NCI-H1694 treated with DMSO at 0.1 percent for 48 hours (cell line): ENCODE results near the gene LDHB.
"Not testable (repeated sequence)": the region's sequence is repeated elsewhere in the genome, so short reads cannot be mapped to it uniquely, and the experiment has no call there.

Experiments
- DNase-seq: peaks from one replicate; lab custom pipeline; 2025; lab: John Stamatoyannopoulos, UW

LDHB gene

DNA sequence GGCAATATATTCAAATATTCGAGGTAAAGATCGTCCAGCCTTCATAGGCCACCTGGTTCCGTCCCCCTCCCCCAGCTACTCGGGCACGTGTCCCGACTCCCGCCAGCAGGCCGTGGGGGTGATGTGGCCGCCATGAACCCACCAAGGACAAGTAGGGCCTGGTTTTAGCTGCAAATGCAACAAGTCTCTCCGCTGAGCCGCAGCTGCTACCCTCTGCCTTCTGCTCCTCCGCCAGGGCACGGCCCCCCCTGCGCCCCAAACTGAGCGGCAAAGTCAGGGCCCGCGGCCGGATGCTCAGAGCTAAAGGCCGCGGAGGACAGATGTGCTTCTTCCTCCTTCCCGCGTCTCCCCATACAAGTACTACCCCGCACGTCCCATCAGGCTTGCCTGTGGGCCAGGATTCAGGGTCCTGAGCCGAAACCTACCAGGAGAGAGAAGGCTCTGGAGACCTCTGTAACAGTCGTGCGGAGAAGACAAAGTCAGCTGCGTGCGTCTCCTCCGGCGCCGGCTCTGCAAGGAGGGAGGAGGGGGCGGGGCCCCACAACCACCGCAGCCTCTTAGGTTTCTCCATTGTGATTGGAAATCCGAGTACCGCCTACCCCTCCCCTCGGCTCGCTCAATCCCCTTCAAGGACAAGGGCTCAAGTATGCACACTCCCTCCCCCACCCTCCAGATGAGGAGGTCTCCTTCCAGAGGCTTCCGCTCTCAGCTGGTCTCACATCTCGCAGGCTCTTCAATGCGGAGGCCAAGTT is at the start of gene LDHB:
LDHB (minus strand) TSS at position 517 of the 752 bp plus-strand sequence. CDS start 3,171 bp downstream, outside the sequence.
- DNase-seq = peak; percentile 91

DNA sequence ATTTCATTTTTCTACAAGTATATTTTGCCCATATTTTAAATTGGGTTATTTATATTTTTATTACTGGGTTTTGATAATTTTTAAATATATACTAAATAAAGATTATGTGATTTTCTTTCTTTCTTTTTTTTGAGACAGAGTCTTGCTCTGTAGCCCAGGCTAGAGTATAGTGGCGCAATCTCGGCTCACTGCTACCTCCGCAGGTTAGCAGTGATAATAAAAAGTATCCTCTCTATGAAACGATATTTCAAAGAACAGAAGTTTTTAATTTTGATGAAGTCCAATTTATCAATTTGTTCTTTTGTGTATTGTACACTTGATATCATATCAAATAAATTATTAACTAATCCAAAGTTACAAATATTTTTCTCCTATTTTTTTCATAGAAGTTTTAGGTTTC is 47.2 kb upstream of the LDHB start:
- no peak for DNase-seq

DNA sequence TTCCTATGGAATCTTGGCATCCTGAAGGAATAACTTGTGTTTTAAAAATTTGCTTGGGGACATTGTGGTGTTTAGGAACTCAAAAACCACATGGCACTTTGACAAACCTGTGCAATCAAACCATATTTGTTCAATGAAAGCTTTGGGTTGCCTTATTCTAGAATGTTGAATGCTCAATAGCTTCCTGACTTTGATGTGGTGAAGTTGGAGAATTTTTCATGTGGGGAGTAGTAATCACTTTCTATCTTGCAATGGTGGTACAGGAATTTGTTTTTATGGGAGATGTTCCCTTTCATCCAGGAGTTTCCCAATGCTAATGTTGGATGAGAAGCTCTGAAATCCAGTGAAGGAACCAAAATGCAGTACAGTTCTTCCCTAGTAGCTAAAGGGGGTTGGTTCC is 42.2 kb upstream of the LDHB start:
- no peak for DNase-seq

DNA sequence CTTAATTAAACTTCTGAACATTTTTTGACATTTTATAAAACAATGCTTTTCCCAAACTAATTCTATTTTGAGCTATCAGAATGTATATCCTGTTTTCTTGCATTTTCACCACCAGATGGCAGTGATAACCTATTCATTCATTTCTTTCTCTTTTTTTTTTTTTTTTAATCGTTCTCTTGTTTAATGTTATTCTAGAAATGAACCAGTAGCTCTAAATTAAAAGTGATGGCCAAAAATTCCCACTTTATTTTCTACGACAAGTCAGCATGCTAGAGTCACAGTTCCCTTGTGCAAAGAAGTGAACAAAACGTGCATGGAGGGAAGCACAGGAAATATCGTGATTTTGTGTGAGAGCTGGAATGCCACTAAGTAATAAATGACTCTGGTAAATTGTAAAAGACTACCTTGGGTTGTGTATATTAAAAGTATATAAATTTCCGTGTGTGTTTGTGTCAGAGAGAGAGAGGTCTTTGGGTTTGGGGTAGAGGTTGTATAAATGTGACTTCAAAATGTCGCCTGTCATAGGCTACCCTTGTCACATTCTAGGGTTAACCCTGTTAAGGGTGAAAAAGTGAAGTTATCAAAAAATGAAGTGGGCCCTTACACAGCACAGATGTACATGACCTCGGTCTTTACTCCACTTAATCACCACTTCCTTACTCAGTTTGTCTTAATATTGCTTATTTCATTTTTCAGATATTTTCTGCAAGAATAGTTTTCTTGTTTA is 40.4 kb upstream of the LDHB start:
- DNase-seq = peak; percentile 53

DNA sequence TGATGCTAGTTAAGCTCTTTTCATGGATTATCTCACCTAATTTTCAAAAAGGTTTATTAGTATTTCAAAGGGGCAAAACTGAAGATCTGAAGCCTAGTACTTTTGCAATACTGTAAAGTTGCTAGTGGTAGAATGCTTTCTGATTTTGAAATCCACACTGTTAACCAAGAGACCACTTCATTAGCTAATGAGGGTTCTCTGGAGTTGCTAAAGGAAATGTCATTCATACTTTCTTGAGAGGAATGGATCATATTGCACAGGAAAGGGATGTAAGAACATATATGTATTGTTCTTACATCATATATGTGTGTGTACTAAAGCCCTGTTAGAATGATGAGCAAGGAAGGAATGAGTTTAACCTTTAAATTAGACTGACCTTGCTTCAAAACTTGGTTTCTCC is 39.0 kb upstream of the LDHB start:
- no peak for DNase-seq

DNA sequence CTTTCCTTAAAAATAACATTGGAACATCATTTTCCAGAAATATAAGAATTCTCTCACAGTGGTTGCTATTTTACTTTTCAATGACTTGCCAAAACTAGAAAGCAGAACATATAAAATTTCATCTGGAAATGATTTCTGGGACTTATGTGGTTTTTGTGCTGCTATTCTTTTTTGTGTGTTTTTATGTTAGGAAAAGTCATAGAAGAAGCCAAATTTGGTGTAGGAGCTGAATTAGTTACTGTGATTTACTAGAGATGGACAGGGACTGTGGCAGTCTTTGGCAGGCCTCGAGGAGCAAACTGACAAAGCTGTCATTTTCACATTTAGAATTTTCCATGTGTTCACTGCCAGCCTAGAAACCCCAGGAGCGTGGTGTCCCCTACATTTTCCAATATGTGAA is 38.3 kb upstream of the LDHB start:
- no peak for DNase-seq

DNA sequence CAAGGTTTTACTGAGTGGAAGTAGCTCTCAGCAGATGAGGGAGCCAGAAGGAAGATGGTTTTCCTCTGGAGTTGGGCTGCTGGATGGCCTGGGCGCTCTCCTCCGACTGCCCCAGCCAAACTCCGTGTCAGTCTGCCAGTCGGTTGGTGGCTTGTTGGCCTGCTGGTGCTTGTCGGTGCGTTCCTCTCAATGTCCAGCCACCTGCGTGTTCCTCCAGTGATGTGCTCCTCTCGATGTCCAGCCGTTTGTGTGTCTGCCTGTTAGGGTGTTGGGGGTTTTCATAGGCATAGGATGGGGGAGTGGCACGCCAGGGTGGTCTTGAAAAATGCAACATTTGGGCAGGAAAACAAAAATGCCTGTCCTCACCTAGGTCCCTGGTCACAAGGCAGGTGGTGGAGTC is 37.0 kb upstream of the LDHB start:
- no peak for DNase-seq

DNA sequence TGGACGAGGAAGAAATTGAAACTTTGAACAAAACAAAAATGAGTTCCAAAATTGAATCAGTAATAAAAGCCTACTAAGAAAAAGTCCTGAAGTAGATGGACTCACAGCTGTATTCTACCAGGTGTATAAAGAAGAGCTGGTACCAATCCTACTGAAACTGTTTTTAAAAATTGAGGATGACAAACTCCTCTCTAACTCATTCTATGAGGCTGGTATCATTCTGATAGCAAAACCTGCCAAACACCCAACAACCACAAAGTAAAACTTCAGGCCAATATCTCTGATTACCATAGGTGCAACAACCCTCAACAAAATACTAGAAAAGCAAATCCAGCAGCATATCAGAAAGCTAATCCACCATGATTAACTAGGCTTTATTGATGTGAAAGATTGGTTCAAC is 33.9 kb upstream of the LDHB start:
- DNase-seq = no peak

DNA sequence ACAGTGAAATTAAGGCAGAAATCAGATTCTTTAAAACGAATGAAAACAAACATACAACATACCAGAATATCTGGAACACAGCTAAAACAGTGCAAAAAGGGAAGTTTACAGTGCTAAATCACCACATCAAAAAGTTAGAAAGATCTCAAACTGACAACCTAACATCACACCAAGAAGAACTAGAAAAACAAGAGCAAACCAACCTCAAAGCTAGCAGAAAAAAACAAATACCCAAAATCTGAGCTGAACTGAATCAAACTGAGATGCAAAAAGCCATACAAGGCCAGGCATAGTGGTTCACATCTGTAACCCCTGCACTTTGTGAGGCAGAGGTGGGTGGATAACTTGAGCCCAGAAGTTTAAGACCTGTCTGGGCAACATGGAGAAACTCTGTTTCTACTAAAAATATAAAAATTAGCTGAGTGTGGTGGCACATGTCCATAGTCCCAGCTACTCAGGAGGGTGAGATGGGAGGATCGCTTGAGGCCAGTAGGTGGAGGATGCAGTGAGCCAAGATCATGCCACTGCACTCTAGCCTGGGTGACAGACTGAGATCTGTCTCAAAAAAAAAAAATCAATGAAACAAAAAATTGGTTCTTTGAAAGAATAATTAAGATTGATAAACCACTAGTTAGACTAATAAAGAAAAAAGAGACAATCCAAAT is 33.2 kb upstream of the LDHB start:
- DNase-seq = no peak

DNA sequence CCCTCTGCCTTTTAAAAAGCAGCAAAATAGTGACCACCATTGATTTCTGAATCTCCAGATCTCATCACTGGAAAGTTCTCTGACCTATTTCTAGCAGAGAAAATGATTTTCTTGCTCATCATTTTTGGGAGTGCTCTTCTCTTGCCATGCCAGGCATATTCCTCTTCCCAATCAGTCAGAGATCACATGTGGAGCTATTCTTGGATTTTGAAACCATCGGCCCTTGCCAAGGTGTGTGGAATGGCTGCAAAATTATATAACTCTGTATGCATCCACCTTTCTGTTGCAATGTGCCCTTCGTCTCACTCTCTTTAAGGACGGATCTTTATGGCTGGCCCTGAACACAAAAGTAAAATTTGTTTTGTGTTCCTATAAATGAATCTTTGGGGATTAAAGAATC is 25.5 kb upstream of the LDHB start:
- no peak for DNase-seq

DNA sequence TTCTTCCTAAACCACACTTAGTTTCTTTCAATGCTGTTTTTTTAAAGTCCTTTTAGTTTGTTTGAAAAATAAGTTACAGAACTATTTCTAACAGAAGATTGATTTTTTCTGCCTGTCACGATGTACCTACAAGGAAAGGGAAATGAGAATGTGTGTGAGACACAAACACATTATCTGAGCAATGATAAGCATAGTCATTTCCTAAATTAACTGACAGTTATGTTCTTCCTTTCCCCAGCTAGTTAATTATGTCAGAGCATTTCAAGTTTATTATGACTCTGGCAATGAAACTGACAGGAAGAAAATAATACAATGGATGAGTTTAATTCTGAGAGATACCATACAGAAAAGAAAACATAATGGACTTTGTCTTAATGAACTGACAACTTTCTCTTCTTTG is 21.3 kb upstream of the LDHB start:
- no peak for DNase-seq

DNA sequence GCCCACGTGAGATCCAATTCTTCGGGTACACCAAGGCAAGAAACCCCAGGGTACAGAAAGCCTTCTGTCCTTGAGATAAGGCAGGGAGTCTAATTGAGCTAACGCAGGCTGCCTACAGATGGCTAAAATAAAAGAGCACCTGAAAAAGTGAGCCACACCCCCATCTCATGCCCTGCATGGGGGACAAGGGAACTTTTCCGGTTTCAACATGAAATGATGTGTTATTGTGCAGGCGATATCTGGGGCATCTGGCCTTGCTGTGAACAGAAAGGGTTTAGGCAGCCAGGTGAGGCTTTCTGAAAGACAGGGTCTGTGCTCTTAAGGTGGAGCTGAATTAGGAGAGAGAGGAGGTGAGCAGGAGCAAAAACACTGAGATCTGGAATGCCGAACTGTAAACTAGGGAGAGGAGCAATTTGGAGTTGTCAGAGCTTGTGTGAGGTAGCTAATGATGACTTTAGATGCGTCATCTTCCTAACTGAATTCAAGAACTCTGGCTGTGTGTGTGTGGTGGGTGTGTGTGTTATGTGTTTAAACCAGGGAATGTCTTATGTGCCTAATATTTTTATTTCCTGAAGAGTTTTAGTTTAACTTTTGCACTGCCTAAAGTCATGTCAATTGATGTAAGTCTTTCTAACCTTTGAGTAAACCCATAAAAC is 20.1 kb upstream of the LDHB start:
- no peak for DNase-seq

DNA sequence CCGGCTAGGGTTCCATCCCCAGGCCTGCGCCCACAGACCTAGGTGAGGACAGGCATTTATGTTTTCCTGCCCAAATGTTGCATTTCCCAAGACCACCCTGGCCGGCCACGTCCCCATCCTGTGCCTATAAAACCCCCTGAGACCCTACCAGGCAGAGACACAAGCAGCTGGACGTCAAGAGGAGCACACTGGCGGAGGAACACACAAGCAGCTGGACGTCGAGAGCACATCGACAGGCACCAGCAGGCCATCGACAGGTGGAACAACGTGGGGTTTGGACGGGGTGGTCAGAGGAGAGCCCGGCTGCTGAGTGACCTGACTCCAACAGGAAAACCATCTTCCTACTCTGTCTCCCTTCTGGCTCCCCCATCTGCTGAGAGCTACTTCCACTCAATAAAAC is 19.6 kb upstream of the LDHB start:
- DNase-seq = no peak

DNA sequence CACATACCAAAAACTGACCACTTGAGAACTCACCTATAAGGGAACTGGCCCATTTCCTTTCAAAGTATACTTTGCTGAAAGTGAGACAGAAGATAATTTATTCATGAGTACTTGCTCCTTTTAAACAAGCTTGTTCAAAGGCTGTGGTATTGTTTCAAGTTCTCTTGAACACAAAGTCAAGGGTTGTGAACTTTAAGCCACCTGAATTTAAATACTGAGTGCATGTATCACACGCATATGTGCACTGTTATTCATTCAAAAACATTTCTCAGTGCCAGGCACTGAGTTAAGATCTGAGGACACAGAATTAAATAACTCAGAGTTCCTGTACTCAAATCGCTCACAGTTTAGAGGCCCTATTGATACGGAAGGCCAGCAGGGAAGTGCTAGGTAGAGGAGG is 19.1 kb upstream of the LDHB start:
- DNase-seq = no peak

DNA sequence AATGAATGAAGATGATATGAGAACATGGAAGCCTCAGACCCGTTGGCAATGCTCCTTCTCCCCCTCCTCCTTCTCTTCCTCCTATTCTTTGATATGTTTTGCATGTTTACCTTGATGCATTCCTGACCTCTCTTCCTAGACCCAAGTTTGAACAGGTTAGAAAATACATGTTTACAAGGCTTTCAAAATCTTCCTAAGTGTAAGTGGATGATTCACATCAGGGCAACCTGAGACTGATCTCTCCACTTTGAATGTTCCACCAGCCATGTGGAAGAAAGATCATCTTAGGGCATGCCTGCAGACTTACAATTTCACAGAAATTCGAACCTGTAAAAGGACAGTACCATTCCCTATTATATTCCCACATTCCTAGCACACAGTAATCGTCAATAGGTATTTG is 18.0 kb upstream of the LDHB start:
- DNase-seq = no peak

DNA sequence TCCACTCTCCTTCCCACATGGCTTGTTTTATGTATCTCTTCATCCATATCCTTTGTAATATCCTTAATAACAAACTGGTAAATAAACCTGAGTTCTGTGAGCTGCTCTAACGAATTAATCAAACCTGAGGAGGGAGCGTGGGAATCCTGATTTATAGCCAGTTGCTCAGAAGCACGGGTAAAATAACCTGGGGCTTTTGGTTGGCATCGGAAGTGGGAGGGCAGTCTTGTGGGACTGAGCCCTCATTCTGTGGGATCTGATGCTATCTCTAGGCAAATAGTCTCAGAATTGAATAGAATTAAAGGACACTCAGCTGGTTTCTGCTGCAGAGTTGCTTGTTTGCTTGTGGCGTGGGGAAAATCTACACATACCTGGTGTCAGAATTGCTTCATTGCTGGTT is 17.5 kb upstream of the LDHB start:
- no peak for DNase-seq

DNA sequence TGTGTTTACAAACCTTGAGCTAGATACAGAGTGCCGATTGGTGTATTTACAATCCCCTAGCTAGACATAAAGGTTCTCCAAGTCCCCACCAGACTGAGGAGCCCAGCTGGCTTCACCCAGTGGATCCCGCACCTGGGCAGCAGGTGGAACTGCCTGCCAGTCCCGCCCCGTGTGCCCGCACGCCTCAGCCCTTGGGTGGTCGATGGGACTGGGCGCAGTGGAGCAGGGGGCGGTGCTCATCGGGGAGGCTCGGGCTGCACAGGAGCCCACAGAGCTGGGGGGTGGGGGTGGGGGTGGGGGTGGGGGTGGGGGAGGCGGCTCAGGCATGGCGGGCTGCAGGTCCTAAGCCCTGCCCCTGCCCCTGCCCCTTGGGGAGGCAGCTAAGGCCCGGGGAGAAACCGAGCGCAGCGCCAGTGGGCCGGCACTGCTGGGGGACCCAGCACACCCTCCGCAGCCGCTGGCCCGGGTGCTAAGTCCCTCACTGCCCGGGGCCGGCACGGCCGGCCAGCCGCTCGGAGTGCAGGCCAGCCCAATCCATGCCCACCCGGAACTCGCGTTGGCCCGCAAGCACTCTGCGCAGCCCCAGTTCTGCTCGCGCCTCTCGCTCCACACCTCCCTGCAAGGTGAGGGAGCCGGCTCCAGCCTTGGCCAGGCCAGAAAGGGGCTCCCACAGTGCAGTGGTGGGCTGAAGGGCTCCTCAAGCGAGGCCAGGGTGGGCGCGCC is 16.3 kb upstream of the LDHB start:
- not testable (repeated sequence) for DNase-seq

DNA sequence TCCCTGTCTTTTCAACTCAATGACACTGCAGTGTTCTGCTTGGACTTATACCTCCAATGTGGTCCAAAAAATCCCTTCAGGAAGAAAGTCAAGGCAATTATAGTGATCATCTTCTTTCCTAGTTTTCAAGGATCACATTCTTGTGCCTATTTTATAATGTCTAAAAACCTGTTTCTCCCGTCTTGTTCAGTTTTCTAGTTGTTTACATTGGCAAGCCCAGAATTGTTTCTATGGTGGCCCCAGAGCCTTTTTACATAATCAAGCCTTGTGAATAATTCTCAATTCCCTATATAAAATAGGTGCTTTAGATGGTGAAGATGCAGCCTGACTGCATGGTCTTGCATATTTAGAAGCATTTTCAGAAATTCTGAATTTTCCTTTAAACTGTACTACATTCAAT is 14.5 kb upstream of the LDHB start:
- no peak for DNase-seq

DNA sequence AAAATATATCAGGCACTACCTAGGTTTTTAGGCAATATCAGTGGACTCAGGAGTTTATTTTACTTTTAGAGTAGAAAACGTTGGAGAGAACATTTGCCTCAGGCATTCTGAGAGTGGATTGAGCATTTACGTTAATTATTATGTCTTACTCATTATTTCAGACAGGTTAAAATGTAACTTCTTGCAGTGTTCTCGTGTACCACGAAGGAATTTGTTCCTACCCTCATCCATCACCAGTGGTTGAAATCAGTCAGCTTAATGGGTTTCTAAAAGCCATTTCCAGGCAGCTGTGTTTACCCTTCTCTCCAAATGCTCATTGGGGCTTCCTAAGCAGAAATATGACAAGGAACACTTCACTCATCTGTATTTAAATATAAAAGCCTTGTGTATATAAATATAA is 9.1 kb upstream of the LDHB start:
- no peak for DNase-seq

DNA sequence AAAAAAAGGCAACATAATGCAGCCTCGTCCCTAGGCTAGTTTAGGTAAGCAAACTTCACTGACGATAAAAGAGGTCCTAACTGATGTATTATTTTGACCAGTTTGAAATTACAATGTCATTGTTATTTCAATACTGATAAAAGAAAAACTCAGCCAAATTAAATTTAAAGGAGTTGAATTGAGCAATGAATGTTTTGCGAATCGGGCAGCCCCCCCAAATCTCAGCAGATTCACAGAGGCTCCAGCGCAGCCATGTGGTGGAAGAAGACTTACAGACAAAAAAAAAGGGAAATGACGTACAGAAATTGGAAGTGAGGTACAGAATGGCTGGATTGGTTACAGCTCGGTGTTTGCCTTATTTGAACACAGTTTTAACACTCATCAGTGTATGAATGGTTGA is 8.2 kb upstream of the LDHB start:
- no peak for DNase-seq

DNA sequence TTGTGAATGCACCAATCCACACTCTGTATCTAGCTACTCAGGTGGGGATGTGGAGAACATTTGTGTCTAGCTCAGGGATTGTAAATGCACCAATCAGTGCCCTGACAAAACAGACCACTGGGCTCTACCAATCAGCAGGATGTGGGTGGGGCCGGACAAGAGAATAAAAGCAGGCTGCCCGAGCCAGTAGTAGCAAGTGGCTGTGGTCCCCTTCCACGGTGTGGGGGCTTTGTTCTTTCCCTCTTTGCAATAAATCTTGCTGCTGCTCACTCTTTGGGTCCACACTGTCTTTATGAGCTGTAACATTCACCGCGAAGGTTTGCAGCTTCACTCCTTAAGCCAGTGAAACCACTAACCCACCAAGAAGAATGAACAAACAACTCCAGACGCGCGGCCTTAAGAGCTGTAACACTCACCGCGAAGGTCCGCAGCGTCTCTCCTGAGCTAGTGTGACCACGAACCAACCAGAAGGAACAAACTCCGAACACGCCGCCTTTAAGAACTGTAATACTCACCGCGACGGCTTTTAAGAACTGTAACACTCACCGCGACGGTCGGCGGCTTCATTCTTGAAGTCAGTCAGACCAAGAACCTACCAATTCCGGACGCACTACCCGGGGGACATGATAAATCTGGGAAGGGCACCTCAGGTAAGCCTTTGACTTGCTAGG is 4.6 kb upstream of the LDHB start:
- DNase-seq = no peak
